Glutamatergic neuron (in vitro differentiated cells): Measurements from ENCODE around the gene SGCD. TPM values are rescaled to one million over a fixed set of nuclear protein-coding genes. Genes with fewer than 3 reads are reported as not detected.

Source experiments
- DNase-seq: peaks from one replicate; pipeline ENCODE4 v3.0.0; 2022
- H3K27ac Mint-ChIP-seq: one replicate; pipeline ENCODE4 v1.8.0; 2020; ENCODE audit warnings: mild to moderate bottlenecking, mixed read lengths, inconsistent platforms; ENCODE audit not compliant: unreplicated experiment
- H3K27me3 Mint-ChIP-seq: one replicate; pipeline ENCODE4 v1.8.0; 2020; ENCODE audit warnings: mild to moderate bottlenecking, moderate library complexity, mixed read lengths, inconsistent platforms; ENCODE audit not compliant: unreplicated experiment
- H3K36me3 Mint-ChIP-seq: one replicate; pipeline ENCODE4 v1.8.0; 2020; ENCODE audit warnings: mild to moderate bottlenecking, mixed read lengths, inconsistent platforms; ENCODE audit not compliant: unreplicated experiment
- H3K4me1 Mint-ChIP-seq: one replicate; pipeline ENCODE4 v1.8.0; 2020; ENCODE audit warnings: mild to moderate bottlenecking, low read depth, mixed read lengths, inconsistent platforms; ENCODE audit not compliant: unreplicated experiment
- H3K4me3 Mint-ChIP-seq: one replicate; pipeline ENCODE4 v1.8.0; 2020; ENCODE audit warnings: mild to moderate bottlenecking, mixed read lengths, inconsistent platforms; ENCODE audit not compliant: unreplicated experiment
- H3K9me3 Mint-ChIP-seq: one replicate; pipeline ENCODE4 v1.8.0; 2020; ENCODE audit warnings: mild to moderate bottlenecking, moderate library complexity, mixed read lengths, inconsistent platforms; ENCODE audit not compliant: unreplicated experiment
- total RNA-seq: library from RNA; stranded (reverse); fragmentation: NEBNext Ultra II Directional; extraction: Animal tissue kit (Norgen Biotek cat#: 25700); gene quantifications from one replicate; pipeline ENCODE4 v1.2.1, GENCODE V29; 2021; ENCODE audit not compliant: unreplicated experiment
- TF ChIP-seq, protein P1 (sequence below): fragments of 200-600 bp; sonication (generic); IDR thresholded peaks from one replicate; pipeline ENCODE4 v1.5.0; 2021; ENCODE audit not compliant: partially characterized antibody, unreplicated experiment

Gene SGCD
- total RNA-seq, 1 donor from 2014 or later, result 0.20 TPM

DNA sequence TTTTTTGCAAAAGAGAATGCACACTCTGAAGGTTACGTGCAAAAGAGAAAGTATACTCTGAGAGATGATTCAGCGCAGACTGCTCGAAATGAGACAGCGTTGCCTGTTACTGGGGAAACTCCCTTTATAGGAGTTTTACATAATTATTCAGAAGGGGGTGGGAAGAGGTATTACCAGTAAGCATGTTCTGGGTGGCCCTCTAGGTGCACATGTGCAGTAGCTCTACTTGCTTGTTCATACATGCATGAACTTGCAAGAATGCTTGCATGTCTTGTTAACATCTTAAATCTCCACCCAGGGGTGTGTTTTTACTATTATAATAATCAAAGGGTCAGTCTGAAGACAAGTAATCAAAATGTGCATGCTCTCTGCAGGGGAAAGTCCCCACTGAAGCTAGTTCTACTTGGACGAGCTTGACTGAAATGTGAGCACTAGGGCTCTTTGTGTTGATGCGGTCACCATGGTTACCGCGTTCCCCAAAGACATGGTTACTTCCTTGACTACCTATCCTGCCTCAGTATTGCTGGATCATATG lies 75.5 kb downstream of the SGCD start:
- H3K9me3 Mint-ChIP-seq, result no peaks in the 10 kb centered on the region

DNA sequence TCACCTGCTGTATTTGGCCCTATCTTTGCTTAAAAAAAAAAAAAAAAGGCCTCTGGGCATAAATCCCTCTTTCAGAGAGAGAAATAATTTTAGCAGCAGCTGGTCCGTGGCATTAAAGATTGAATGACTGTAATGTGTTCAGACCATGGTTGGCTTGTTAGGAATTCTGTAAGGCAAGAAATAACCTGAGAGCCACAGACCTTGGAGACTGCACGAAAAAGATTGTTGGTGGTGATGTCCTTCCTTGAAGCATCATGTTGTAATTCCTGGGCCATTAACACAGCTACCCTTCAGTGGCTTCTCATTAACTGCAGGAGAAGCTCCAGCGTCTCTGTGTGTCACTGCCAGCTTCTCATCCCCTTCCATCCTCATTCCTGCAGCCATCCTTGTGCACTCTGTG lies 79.0 kb downstream of the SGCD start:
- no peaks in the 10 kb centered on the region for H3K36me3 Mint-ChIP-seq
- TF ChIP-seq, protein P1, sequence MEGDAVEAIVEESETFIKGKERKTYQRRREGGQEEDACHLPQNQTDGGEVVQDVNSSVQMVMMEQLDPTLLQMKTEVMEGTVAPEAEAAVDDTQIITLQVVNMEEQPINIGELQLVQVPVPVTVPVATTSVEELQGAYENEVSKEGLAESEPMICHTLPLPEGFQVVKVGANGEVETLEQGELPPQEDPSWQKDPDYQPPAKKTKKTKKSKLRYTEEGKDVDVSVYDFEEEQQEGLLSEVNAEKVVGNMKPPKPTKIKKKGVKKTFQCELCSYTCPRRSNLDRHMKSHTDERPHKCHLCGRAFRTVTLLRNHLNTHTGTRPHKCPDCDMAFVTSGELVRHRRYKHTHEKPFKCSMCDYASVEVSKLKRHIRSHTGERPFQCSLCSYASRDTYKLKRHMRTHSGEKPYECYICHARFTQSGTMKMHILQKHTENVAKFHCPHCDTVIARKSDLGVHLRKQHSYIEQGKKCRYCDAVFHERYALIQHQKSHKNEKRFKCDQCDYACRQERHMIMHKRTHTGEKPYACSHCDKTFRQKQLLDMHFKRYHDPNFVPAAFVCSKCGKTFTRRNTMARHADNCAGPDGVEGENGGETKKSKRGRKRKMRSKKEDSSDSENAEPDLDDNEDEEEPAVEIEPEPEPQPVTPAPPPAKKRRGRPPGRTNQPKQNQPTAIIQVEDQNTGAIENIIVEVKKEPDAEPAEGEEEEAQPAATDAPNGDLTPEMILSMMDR, result no peak
- no peaks in the 10 kb centered on the region for H3K27me3 Mint-ChIP-seq
- no peak overlapping the region for H3K4me3 Mint-ChIP-seq
- DNase-seq, result no peak
- no peaks in the 10 kb centered on the region for H3K9me3 Mint-ChIP-seq
- no peak overlapping the region for H3K27ac Mint-ChIP-seq
- H3K4me1 Mint-ChIP-seq, result peaks cover 9% of the 10 kb centered on the region

More for the DNA sequence above, 75.5 kb downstream of the SGCD start:
- peak; percentile 44 for DNase-seq
- TF ChIP-seq, protein P1, result no peak
- peaks cover 9% of the 10 kb centered on the region for H3K4me1 Mint-ChIP-seq
- H3K27me3 Mint-ChIP-seq, result no peaks in the 10 kb centered on the region
- H3K4me3 Mint-ChIP-seq, result no peak overlapping the region
- H3K36me3 Mint-ChIP-seq, result no peaks in the 10 kb centered on the region
- H3K27ac Mint-ChIP-seq, result no peak overlapping the region

DNA sequence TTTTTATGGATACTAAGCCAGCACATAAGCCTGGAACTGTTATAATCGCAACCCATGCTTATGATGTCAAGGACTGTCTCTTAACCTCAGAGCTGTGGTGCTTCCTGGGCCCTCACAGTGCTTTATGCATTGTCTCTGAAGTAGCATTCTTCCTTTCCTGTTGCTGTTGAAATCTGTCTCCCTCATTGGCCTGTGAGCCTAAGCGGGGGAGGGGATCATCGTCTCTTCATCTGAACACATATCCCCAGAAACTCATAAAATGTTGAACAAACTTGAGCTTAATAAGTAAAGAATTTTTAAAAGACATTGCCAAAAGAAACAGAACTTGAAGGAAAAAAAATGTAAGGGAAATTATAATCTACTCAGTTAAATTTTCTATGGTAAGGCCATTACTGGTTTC lies 80.3 kb downstream of the SGCD start:
- Mint-ChIP-seq H3K27ac (no peak overlapping the region), H3K4me3 (no peak overlapping the region), H3K36me3 (no peaks in the 10 kb centered on the region), H3K9me3 (no peaks in the 10 kb centered on the region), H3K27me3 (no peaks in the 10 kb centered on the region), H3K4me1 (peaks cover 9% of the 10 kb centered on the region)
- DNase-seq, result no peak
- TF ChIP-seq, protein P1, result no peak

DNA sequence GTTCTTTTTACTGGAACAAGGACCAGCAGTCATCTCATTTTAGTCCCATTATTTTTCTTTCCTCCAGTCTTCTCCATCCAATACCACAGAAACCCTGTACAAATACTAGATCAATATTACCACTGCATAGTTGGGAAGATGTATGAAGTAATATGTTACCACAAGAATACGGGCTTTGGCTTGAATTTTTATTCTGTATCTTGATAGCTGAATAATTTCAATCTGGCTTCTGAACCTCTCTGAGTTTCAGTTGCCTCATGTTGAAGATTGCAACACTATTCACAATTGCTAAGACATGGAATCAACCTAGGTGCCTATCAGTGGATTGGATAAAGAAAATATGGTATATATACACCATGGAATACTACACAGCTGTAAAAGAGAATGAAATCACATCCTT lies 82.9 kb downstream of the SGCD start:
- Mint-ChIP-seq H3K27ac (no peak overlapping the region), H3K27me3 (no peaks in the 10 kb centered on the region), H3K36me3 (no peaks in the 10 kb centered on the region), H3K9me3 (no peaks in the 10 kb centered on the region), H3K4me3 (no peak overlapping the region), H3K4me1 (peaks cover 7% of the 10 kb centered on the region)
- TF ChIP-seq, protein P1, result no peak
- no peak for DNase-seq

DNA sequence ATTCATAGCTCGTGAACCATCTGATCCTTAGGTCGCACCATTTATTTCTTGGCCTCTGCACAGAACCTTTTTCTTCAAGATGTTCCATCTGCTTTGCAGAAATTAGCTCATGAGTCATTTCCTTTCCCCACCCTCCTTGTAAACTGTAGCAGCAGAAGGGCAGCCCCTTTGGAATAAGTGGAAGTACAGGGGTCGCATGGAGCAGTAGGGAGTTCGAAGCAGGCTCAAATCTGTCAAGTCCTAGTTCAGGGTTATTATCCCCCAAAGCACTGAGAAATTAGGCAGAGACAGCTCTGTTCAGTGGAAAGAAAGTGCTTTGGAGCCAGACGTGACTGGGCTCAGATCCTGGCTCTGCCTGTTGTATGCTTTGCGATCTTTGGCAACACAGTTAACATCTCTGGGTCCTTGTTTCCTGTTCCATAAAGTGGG lies 84.2 kb downstream of the SGCD start:
- Mint-ChIP-seq H3K9me3 (no peaks in the 10 kb centered on the region), H3K4me1 (peaks cover 7% of the 10 kb centered on the region), H3K27ac (no peak overlapping the region), H3K27me3 (no peaks in the 10 kb centered on the region), H3K36me3 (no peaks in the 10 kb centered on the region), H3K4me3 (no peak overlapping the region)
- TF ChIP-seq, protein P1, result no peak
- no peak for DNase-seq
